GM23248 (cell line): Measurements from ENCODE around the gene CTBS.

Experiments
- EZH2 ChIP-seq: fragments of 200-600 bp; sonication (generic); IDR thresholded peaks from 2 replicates; pipeline ENCODE4 v1.6.1; 2018; ENCODE audit warnings: antibody characterized with exemption, mild to moderate bottlenecking; ENCODE audit not compliant: insufficient read depth, poor library complexity, severe bottlenecking
- EZH2phosphoT487 ChIP-seq: fragments of 200-600 bp; sonication (generic); IDR thresholded peaks from 2 replicates; pipeline ENCODE4 v1.6.1; 2018; ENCODE audit warnings: antibody characterized with exemption, moderate library complexity, mild to moderate bottlenecking, low read depth; ENCODE audit not compliant: insufficient read depth

- no peak for TF ChIP-seq EZH2
- TF ChIP-seq EZH2phosphoT487 = 0 out of 2 replicates have a peak, but pooled peaks have one; percentile 37
These were observed 24.9 kb upstream of the CTBS start for GRCh38 chr1:84598846-84599741.
